ENCODE results near the gene UNC13A.

Gene UNC13A

GRCh38 chr19:17733127-17733526 is 45.0 kb upstream of the UNC13A start:
- no peak for TF ChIP-seq EZH2 (IDR thresholded peaks at IDR 0.05; ENCODE audit: borderline replicate concordance, low read depth, low read length, severe bottlenecking)
- Histone ChIP-seq H3K27me3 (ENCODE audit: insufficient read depth, low read length, poor library complexity) (no peaks in the 10 kb centered on the region), H3K4me2 (ENCODE audit: insufficient read depth, low read length) (no peak overlapping the region), H2AFZ (ENCODE audit: low read depth, low read length) (no peak overlapping the region), H3K27ac (ENCODE audit: low read length) (no peak overlapping the region), H3K4me1 (ENCODE audit: insufficient read depth, low read length) (no peaks in the 10 kb centered on the region), H3K9me3 (ENCODE audit: insufficient read depth, low read length, severe bottlenecking) (no peaks in the 10 kb centered on the region), H3K4me3 (ENCODE audit: low read depth in 1 of 2, low read length in 2 of 2) (no peak overlapping the region), H3K36me3 (ENCODE audit: insufficient read depth, low read length) (peaks cover 81% of the 10 kb centered on the region), H4K20me1 (ENCODE audit: insufficient read depth, low read length) (peaks cover 36% of the 10 kb centered on the region), H3K79me2 (ENCODE audit: insufficient read depth, low read length) (peaks cover 30% of the 10 kb centered on the region), H3K9ac (ENCODE audit: low read depth, low read length) (no peak overlapping the region)
- no peak for DNase-seq
- no peak for ATAC-seq (ENCODE audit: insufficient read depth, low read depth)

DNA sequence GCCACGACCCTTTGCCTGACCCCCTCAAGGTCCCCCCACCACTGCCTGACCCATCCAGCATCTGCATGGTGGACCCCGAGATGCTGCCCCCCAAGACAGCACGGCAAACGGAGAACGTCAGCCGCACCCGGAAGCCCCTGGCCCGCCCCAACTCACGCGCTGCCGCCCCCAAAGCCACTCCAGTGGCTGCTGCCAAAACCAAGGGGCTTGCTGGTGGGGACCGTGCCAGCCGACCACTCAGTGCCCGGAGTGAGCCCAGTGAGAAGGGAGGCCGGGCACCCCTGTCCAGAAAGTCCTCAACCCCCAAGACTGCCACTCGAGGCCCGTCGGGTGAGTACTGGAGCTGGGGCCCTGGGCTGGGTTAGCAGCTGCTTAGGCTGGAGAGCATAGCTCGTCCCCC is 39.7 kb upstream of the UNC13A start:
- DNase-seq: no peak
- Histone ChIP-seq H3K27ac (ENCODE audit: low read length) (no peak overlapping the region), H3K4me2 (ENCODE audit: insufficient read depth, low read length) (no peak overlapping the region), H4K20me1 (ENCODE audit: insufficient read depth, low read length) (peaks cover 67% of the 10 kb centered on the region), H2AFZ (ENCODE audit: low read depth, low read length) (no peak overlapping the region), H3K4me3 (ENCODE audit: low read depth in 1 of 2, low read length in 2 of 2) (no peak overlapping the region), H3K9me3 (ENCODE audit: insufficient read depth, low read length, severe bottlenecking) (no peaks in the 10 kb centered on the region), H3K27me3 (ENCODE audit: insufficient read depth, low read length, poor library complexity) (no peaks in the 10 kb centered on the region), H3K4me1 (ENCODE audit: insufficient read depth, low read length) (no peaks in the 10 kb centered on the region; the same call in 1 of the 2 replicates), H3K9ac (ENCODE audit: low read depth, low read length) (no peak overlapping the region), H3K79me2 (ENCODE audit: insufficient read depth, low read length) (peaks cover 70% of the 10 kb centered on the region), H3K36me3 (ENCODE audit: insufficient read depth, low read length) (peaks cover 92% of the 10 kb centered on the region)
- ATAC-seq (ENCODE audit: insufficient read depth, low read depth): no peak
- TF ChIP-seq EZH2 (IDR thresholded peaks at IDR 0.05; ENCODE audit: borderline replicate concordance, low read depth, low read length, severe bottlenecking) (no peak), CTCF (IDR thresholded peaks at IDR 0.05; ENCODE audit: borderline replicate concordance, extremely low read depth, low read length, poor library complexity, severe bottlenecking) (no peak)

DNA sequence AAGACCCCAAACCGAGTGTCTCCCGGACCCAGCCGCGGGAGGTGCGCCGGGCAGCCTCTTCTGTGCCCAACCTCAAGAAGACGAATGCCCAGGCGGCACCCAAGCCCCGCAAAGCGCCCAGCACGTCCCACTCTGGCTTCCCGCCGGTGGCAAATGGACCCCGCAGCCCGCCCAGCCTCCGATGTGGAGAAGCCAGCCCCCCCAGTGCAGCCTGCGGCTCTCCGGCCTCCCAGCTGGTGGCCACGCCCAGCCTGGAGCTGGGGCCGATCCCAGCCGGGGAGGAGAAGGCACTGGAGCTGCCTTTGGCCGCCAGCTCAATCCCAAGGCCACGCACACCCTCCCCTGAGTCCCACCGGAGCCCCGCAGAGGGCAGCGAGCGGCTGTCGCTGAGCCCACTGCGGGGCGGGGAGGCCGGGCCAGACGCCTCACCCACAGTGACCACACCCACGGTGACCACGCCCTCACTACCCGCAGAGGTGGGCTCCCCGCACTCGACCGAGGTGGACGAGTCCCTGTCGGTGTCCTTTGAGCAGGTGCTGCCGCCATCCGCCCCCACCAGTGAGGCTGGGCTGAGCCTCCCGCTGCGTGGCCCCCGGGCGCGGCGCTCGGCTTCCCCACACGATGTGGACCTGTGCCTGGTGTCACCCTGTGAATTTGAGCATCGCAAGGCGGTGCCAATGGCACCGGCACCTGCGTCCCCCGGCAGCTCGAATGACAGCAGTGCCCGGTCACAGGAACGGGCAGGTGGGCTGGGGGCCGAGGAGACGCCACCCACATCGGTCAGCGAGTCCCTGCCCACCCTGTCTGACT is 39.0 kb upstream of the UNC13A start:
- H3K4me1 ChIP-seq (ENCODE audit: insufficient read depth, low read length): peaks cover under 1% of the 10 kb centered on the region
- ATAC-seq (ENCODE audit: insufficient read depth, low read depth) (no peak), DNase-seq (no peak)
- TF ChIP-seq CTCF (IDR thresholded peaks at IDR 0.05; ENCODE audit: borderline replicate concordance, extremely low read depth, low read length, poor library complexity, severe bottlenecking) (no peak), EZH2 (IDR thresholded peaks at IDR 0.05; ENCODE audit: borderline replicate concordance, low read depth, low read length, severe bottlenecking) (no peak)
- H3K9ac ChIP-seq (ENCODE audit: low read depth, low read length): no peak overlapping the region
- no peaks in the 10 kb centered on the region for H3K9me3 ChIP-seq (ENCODE audit: insufficient read depth, low read length, severe bottlenecking)
- no peak overlapping the region for H3K27ac ChIP-seq (ENCODE audit: low read length)
- H3K79me2 ChIP-seq (ENCODE audit: insufficient read depth, low read length): peaks cover 70% of the 10 kb centered on the region
- H3K36me3 ChIP-seq (ENCODE audit: insufficient read depth, low read length): peaks cover 89% of the 10 kb centered on the region
- H4K20me1 ChIP-seq (ENCODE audit: insufficient read depth, low read length): peaks cover 62% of the 10 kb centered on the region
- no peak overlapping the region for H2AFZ ChIP-seq (ENCODE audit: low read depth, low read length)
- no peak overlapping the region for H3K4me2 ChIP-seq (ENCODE audit: insufficient read depth, low read length)
- no peak overlapping the region for H3K4me3 ChIP-seq (ENCODE audit: low read depth in 1 of 2, low read length in 2 of 2)
- no peaks in the 10 kb centered on the region for H3K27me3 ChIP-seq (ENCODE audit: insufficient read depth, low read length, poor library complexity)

DNA sequence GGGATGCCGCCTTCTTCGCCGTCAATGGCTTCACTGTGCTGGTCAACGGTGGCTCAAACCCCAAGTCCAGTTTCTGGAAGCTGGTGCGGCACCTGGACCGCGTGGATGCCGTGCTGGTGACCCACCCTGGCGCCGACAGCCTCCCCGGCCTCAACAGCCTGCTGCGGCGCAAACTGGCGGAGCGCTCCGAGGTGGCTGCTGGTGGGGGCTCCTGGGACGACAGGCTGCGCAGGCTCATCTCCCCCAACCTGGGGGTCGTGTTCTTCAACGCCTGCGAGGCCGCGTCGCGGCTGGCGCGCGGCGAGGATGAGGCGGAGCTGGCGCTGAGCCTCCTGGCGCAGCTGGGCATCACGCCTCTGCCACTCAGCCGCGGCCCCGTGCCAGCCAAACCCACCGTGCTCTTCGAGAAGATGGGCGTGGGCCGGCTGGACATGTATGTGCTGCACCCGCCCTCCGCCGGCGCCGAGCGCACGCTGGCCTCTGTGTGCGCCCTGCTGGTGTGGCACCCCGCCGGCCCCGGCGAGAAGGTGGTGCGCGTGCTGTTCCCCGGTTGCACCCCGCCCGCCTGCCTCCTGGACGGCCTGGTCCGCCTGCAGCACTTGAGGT is 38.1 kb upstream of the UNC13A start:
- H3K27ac ChIP-seq (ENCODE audit: low read length): no peak overlapping the region
- H2AFZ ChIP-seq (ENCODE audit: low read depth, low read length): no peak overlapping the region
- ATAC-seq (ENCODE audit: insufficient read depth, low read depth) (no peak), DNase-seq (no peak)
- H3K4me1 ChIP-seq (ENCODE audit: insufficient read depth, low read length): peaks cover 10% of the 10 kb centered on the region
- H3K27me3 ChIP-seq (ENCODE audit: insufficient read depth, low read length, poor library complexity): no peaks in the 10 kb centered on the region
- peaks cover 89% of the 10 kb centered on the region for H3K36me3 ChIP-seq (ENCODE audit: insufficient read depth, low read length)
- H4K20me1 ChIP-seq (ENCODE audit: insufficient read depth, low read length): peaks cover 67% of the 10 kb centered on the region
- TF ChIP-seq CTCF (IDR thresholded peaks at IDR 0.05; ENCODE audit: borderline replicate concordance, extremely low read depth, low read length, poor library complexity, severe bottlenecking) (no peak), EZH2 (IDR thresholded peaks at IDR 0.05; ENCODE audit: borderline replicate concordance, low read depth, low read length, severe bottlenecking) (no peak)
- H3K4me2 ChIP-seq (ENCODE audit: insufficient read depth, low read length): no peak overlapping the region
- no peak overlapping the region for H3K9ac ChIP-seq (ENCODE audit: low read depth, low read length)
- peaks cover 74% of the 10 kb centered on the region for H3K79me2 ChIP-seq (ENCODE audit: insufficient read depth, low read length)
- no peak overlapping the region for H3K4me3 ChIP-seq (ENCODE audit: low read depth in 1 of 2, low read length in 2 of 2)
- no peaks in the 10 kb centered on the region for H3K9me3 ChIP-seq (ENCODE audit: insufficient read depth, low read length, severe bottlenecking)
